NCI-H510A (cell line): ENCODE results near the gene MORF4L2.

Source experiments
- DNase-seq: peaks from one replicate; lab custom pipeline; 2025; lab: John Stamatoyannopoulos, UW

The MORF4L2 gene

GRCh38 chrX:103631145-103631544 is 55.4 kb downstream of the MORF4L2 start:
- DNase-seq: no peak

GRCh38 chrX:103630171-103630511 is 56.4 kb downstream of the MORF4L2 start:
- no peak for DNase-seq

- DNase-seq: peak; percentile 51
Observed at GRCh38 chrX:103629318-103630170, 57.0 kb downstream of the MORF4L2 start.

GRCh38 chrX:103628386-103629317 is 57.8 kb downstream of the MORF4L2 start, which contains the start of gene TCEAL1:
Gene TCEAL1 (plus strand): TSS chrX:103628975. CDS start chrX:103629917, 942 bp downstream.
- peak; percentile 22 for DNase-seq

GRCh38 chrX:103626855-103627254 is 59.6 kb downstream of the MORF4L2 start:
- DNase-seq: no peak
